Liver (tissue), 3 donors: ENCODE data around the gene LDLRAD3.

Source experiments
- EGR1 ChIP-seq, 2 donors: IDR thresholded peaks; 2 replicates each; pipeline ENCODE4 v1.6.1; 2016 to 2018; ENCODE audit warnings: antibody characterized with exemption in 2 of 2, low read depth in 2 of 2
- FOXA2 ChIP-seq: IDR thresholded peaks from 2 replicates; pipeline ENCODE4 v1.6.1; 2016; ENCODE audit warnings: antibody characterized with exemption
- JUND ChIP-seq, 2 donors: IDR thresholded peaks; 2 replicates each; pipeline ENCODE4 v1.6.1; 2016; ENCODE audit warnings: antibody characterized with exemption in 2 of 2
- MAX ChIP-seq: IDR thresholded peaks from 2 replicates; pipeline ENCODE4 v1.6.1; 2016; ENCODE audit warnings: antibody characterized with exemption
- RAD21 ChIP-seq, 2 donors: IDR thresholded peaks; 2 replicates each; pipeline ENCODE4 v1.6.1; 2016; ENCODE audit warnings: antibody characterized with exemption in 2 of 2, mild to moderate bottlenecking in 2 of 2
- YY1 ChIP-seq: IDR thresholded peaks from 2 replicates; pipeline ENCODE4 v1.6.1; 2016; ENCODE audit warnings: antibody characterized with exemption, mild to moderate bottlenecking
- ZBTB33 ChIP-seq: IDR thresholded peaks from 2 replicates; pipeline ENCODE4 v1.6.1; 2016; ENCODE audit warnings: antibody characterized with exemption
- TF ChIP-seq, protein P1 (sequence below): fragments of 150-350 bp; IDR thresholded peaks from 2 replicates; pipeline ENCODE4 v1.5.1; 2017; ENCODE audit warnings: improper control_type of control experiment, low read depth, low read length; ENCODE audit not compliant: missing input control
- TF ChIP-seq, protein P2 (sequence below): IDR thresholded peaks from 2 replicates; pipeline ENCODE4 v1.6.1; 2016; ENCODE audit warnings: antibody characterized with exemption
- donor health status: healthy.
- donor health status: healthy.

- TF ChIP-seq ZBTB33 (no peak), MAX (no peak), EGR1 (IDR thresholded peaks at IDR 0.05; ENCODE audit: low read depth in 2 of 2) (no peak), JUND (IDR thresholded peaks at IDR 0.05) (no peak), RAD21 (IDR thresholded peaks at IDR 0.05) (no peak), FOXA2 (no peak), YY1 (no peak)
- TF ChIP-seq, protein P1, sequence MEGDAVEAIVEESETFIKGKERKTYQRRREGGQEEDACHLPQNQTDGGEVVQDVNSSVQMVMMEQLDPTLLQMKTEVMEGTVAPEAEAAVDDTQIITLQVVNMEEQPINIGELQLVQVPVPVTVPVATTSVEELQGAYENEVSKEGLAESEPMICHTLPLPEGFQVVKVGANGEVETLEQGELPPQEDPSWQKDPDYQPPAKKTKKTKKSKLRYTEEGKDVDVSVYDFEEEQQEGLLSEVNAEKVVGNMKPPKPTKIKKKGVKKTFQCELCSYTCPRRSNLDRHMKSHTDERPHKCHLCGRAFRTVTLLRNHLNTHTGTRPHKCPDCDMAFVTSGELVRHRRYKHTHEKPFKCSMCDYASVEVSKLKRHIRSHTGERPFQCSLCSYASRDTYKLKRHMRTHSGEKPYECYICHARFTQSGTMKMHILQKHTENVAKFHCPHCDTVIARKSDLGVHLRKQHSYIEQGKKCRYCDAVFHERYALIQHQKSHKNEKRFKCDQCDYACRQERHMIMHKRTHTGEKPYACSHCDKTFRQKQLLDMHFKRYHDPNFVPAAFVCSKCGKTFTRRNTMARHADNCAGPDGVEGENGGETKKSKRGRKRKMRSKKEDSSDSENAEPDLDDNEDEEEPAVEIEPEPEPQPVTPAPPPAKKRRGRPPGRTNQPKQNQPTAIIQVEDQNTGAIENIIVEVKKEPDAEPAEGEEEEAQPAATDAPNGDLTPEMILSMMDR, result no peak
- TF ChIP-seq, protein P2, sequence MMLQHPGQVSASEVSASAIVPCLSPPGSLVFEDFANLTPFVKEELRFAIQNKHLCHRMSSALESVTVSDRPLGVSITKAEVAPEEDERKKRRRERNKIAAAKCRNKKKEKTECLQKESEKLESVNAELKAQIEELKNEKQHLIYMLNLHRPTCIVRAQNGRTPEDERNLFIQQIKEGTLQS, result no peak
These were observed 46.8 kb upstream of the LDLRAD3 start for GRCh38 chr11:35897019-35897418.
